Measurements from ENCODE around the gene AJUBA. TPM values are rescaled to one million over a fixed set of nuclear protein-coding genes. Genes with fewer than 3 reads are reported as not detected.

The AJUBA gene
- total RNA-seq, result 10 to 100 TPM; 18.4 to 40.5 (median 34.8) TPM

DNA sequence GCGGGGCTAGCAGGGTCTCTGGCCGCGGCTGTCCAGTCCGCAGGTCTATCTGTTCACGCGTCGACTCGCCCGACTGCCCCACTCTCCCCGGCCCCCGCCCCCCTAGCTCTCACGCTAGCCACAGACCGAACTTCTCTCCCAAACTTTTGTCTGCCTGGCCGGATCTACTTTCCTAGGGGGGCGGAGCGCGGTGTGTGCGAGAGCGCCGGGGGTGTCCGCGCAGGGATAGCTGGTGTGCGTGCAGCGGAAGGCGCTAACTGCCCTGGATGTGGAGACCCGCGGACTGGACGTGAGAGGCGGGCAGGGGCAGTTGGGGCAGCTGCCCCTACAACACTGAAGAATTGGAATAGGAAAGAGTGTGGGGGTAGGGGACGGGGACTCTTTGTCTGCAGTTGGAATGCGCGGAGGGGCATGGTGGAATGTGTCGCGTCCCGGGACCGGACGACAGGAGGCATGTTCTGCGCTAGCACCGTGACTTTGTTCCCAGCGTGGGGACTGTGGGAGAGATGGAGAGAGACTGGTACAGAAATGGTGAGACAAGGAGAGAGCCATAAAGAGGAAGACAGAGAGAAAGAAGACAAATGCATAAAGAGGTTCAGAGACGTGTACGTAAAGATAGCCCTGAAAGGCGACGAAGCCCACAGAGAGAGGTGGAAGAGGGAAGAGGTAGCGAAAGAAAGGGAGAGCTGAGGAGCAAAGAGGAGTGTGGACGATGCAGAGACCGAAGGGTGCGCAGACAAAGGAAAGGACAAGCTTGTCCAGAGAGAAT, at the start of gene AJUBA:
Gene AJUBA (minus strand): TSS at position 75 of the 769 bp plus-strand sequence. CDS start 285 bp downstream, outside the sequence.
- peaks cover 24 to 38% of the 10 kb centered on the region in 2 donors for H3K4me1 ChIP-seq
- peak; percentile 91 to 95 for DNase-seq
- peak within 1 kb of the TSS; percentile 81 to 87 (median 87) for H3K27ac ChIP-seq
- intact Hi-C loops (cut with DNase I), result loop anchor here (10.0 kb wide), 1 partner anchor 48 kb away; no protein-coding TSS in a partner anchor
- no peaks in the 10 kb centered on the region for H3K36me3 ChIP-seq
- whole genome bisulfite sequencing, 2 donors, result 1% methylated on average over 35 to 46 of the region's 48 CpGs
- no peaks in the 10 kb centered on the region for H3K27me3 ChIP-seq
- peak within 1 kb of the TSS; percentile 41 to 73 (median 63) for H3K4me3 ChIP-seq (replicated peaks in 1 of 3)
- TF ChIP-seq, protein P1, sequence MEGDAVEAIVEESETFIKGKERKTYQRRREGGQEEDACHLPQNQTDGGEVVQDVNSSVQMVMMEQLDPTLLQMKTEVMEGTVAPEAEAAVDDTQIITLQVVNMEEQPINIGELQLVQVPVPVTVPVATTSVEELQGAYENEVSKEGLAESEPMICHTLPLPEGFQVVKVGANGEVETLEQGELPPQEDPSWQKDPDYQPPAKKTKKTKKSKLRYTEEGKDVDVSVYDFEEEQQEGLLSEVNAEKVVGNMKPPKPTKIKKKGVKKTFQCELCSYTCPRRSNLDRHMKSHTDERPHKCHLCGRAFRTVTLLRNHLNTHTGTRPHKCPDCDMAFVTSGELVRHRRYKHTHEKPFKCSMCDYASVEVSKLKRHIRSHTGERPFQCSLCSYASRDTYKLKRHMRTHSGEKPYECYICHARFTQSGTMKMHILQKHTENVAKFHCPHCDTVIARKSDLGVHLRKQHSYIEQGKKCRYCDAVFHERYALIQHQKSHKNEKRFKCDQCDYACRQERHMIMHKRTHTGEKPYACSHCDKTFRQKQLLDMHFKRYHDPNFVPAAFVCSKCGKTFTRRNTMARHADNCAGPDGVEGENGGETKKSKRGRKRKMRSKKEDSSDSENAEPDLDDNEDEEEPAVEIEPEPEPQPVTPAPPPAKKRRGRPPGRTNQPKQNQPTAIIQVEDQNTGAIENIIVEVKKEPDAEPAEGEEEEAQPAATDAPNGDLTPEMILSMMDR (IDR thresholded peaks at IDR 0.05), result peak in 1 of 6 experiments; percentile 18
- peak; percentile 20 to 74 for TF ChIP-seq POLR2A (IDR thresholded peaks at IDR 0.05)
- no peaks in the 10 kb centered on the region for H3K9me3 ChIP-seq

DNA sequence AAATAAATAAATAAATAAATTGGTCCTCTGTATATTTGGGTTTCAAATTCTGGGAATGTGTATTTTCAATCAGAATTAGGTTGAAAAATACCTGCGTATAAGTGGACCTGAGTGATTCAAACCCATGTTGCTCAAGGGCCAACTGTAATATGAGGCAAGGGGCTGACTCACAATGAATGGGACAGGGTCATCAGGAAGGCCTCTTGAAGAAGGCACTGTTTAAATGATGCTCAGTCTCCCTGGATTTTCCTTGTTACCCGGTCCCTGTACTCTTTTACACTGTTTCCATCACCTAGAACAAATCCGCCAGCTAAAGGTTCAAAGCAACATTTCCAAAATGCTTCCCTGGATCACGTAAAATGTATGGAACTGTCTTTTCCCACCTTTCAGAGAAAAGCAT, 48.6 kb upstream of the AJUBA start:
- 96 to 97% methylated on average over 4 of the region's 4 CpGs for WGBS, 2 donors
- Histone ChIP-seq H3K27me3 (no peaks in the 10 kb centered on the region), H3K27ac (no peak overlapping the region), H3K4me3 (replicated peaks in 1 of 3) (no peak overlapping the region), H3K4me1 (peaks cover 9 to 15% of the 10 kb centered on the region in 2 donors), H3K9me3 (no peaks in the 10 kb centered on the region), H3K36me3 (peaks cover 19 to 30% of the 10 kb centered on the region in 2 donors)
- intact Hi-C loops (cut with DNase I), result no loop called here
- no peak for TF ChIP-seq POLR2A (IDR thresholded peaks at IDR 0.05)
- TF ChIP-seq, protein P1 (IDR thresholded peaks at IDR 0.05), result no peak
- DNase-seq, result no peak

DNA sequence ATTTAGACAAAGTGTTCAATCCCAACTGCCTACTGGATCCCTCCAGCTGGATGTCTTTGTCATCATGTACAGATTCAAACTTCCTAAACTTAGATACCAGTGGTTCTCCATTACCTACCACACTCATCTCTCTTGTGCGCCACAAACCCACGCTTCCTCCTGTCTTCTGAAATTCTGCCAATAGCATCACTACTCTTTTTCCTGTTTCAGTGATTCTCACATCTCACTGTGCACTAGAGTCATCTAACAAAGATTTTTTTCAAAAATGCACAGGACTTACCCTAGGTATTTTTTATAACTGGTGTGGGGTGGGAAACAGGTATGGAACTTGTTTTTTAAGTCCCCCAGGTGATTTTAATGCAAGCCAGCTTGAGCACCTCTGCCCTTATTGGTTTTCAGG, 46.4 kb upstream of the AJUBA start:
- 77 to 83% methylated on average over 2 of the region's 2 CpGs for WGBS, 2 donors
- intact Hi-C loops (cut with DNase I), result no loop called here
- no peak overlapping the region for H3K27ac ChIP-seq
- no peak overlapping the region for H3K4me3 ChIP-seq (replicated peaks in 1 of 3)
- no peak for DNase-seq
- H3K27me3 ChIP-seq, result no peaks in the 10 kb centered on the region
- H3K36me3 ChIP-seq, result peaks cover 29 to 37% of the 10 kb centered on the region in 2 donors
- TF ChIP-seq, protein P1 (IDR thresholded peaks at IDR 0.05), result no peak
- no peak for TF ChIP-seq POLR2A (IDR thresholded peaks at IDR 0.05)
- H3K4me1 ChIP-seq, result peaks cover 7 to 11% of the 10 kb centered on the region in 2 donors
- H3K9me3 ChIP-seq, result no peaks in the 10 kb centered on the region

DNA sequence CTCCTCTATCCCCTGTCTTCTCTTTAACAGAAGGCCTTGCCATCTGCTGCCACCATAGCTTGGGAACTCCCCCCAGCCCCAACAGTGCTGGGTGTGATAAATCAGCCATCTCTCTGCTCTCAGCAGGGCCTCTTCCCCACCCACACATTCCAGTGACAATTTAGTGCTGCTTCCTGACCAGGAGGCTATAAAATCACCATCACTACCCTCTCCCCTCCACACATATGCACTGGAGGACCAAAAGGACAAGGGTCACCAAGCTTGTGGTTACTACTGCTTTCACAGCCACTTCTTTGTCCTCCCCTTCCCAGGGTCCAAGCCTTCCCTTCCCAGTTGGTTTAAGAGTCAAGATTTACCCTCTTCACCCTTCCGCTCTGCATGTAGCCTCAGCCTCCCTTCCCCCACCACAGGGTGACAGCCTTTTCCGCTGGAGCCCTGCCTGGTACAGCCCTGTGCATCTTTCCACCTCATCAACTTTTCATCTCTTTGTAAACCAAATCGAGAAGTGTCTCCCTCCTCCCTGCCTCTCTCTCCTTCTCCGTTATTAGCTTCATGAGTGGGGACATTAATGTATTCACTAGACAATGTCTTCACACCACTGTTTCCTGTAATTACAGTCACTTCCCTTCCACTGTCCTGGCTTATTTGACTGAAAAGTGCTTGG, 42.9 kb upstream of the AJUBA start:
- intact Hi-C loops (cut with DNase I), result no loop called here
- no peak for DNase-seq
- no peak overlapping the region for H3K27ac ChIP-seq
- H3K27me3 ChIP-seq, result no peaks in the 10 kb centered on the region
- TF ChIP-seq POLR2A (IDR thresholded peaks at IDR 0.05), result no peak
- TF ChIP-seq, protein P1 (IDR thresholded peaks at IDR 0.05), result no peak
- H3K36me3 ChIP-seq, result peaks cover 12 to 13% of the 10 kb centered on the region in 2 donors
- no peak overlapping the region for H3K4me3 ChIP-seq (replicated peaks in 1 of 3)
- WGBS, 2 donors, result 79 to 82% methylated on average over 4 of the region's 4 CpGs
- peaks cover 0 to 4% of the 10 kb centered on the region in 2 donors for H3K4me1 ChIP-seq
- no peaks in the 10 kb centered on the region for H3K9me3 ChIP-seq
